K562 treated with DMSO at 1 percent for 12 hours (cell line): Measurements from ENCODE around the gene SATB1. TPM values are rescaled to one million over a fixed set of nuclear protein-coding genes. Genes with fewer than 3 reads are reported as not detected.

Source experiments
- total RNA-seq: library from RNA; unstranded; fragments of 300-600 nt; gene quantifications from 2 replicates; pipeline ENCODE4 v1.2.3, GENCODE V29; 2022; ENCODE audit not compliant: insufficient read depth

SATB1 gene
- total RNA-seq: not detected in 2 replicates

DNA sequence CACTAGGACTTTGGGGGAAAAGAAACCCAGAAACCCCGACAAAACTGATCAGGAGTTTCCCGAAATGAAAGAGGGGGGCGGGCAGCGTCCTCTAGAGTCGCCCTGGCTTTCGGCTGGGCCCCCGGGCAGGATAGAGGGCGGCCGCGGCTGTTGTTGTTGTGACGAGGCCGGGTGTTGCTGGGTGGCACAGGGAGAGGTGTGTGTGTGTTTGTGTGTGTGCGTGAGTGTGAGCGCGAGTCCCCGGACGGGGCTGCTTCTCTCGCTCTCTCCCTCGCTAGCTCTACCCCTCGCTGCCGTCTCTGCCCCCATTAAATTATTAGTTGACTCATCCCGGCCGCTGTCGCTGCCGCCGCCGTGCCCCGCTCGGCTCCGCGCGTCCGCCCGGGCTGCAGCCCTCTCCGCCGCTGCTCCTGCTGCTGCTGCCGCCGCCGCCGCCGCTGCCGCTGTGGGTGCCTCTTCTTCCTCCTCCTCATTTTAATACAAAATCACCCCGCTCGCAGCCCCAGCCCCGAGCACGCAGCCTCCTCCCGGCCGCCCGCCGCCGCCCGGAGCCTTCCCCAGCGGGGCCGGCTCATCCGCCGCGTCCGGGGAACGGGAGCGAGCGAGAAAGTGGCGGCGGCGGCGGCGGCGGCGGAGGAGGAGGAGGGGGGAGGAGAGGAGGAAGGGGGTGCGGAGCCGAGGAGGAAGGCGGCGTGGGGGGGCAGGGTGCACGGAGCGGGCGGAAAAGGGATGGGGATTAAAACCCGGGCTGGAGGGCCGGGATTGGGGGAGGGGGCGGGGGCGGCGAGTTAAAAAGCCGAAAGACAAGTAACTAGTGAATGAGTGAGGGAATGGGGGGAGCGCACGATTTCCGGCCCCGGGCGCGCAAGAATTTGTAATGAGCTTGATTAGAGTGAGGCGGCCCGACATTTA lies at the start of gene SATB1:
SATB1 (minus strand) TSS at position 611 of the 912 bp plus-strand sequence. CDS start 4,372 bp downstream, outside the sequence.

